ENCODE measurements around the gene DOCK2. TPM values are rescaled to one million over a fixed set of nuclear protein-coding genes. Genes with fewer than 3 reads are reported as not detected.

The DOCK2 gene
- polyA plus RNA-seq, 1 donor (not counting 4 experiments of a cell fraction or from before 2014, with no cell fraction given): 0.21 TPM

GRCh38 chr5:169719360-169720314, 82.6 kb downstream of the DOCK2 start:
- Histone ChIP-seq H3K4me2 (ENCODE audit: control insufficient read depth, extremely low read depth, insufficient read depth, low read depth, low read length) (no peak overlapping the region), H2AFZ (ENCODE audit: control insufficient read depth, low read length) (no peak overlapping the region), H3K4me1 (ENCODE audit: control insufficient read depth, extremely low read depth, insufficient read depth, low read length) (peaks cover 15% of the 10 kb centered on the region), H3K9me1 (ENCODE audit: control insufficient read depth, extremely low read depth, insufficient read depth, low read length) (no peaks in the 10 kb centered on the region), H3K27me3 (ENCODE audit: control insufficient read depth, extremely low read depth, insufficient read depth, low read length) (no peaks in the 10 kb centered on the region), H3K36me3 (ENCODE audit: control insufficient read depth in 2 of 2, extremely low read depth in 1 of 2, insufficient read depth in 2 of 2, low read length in 2 of 2) (no peaks in the 10 kb centered on the region), H3K9me3 (ENCODE audit: control insufficient read depth, low read depth, low read length) (no peaks in the 10 kb centered on the region), H3K79me2 (ENCODE audit: control insufficient read depth, insufficient read depth, low read length) (no peaks in the 10 kb centered on the region), H4K20me1 (ENCODE audit: control insufficient read depth, extremely low read depth, insufficient read depth, low read length) (no peaks in the 10 kb centered on the region), H3K9ac (ENCODE audit: control insufficient read depth, extremely low read depth, insufficient read depth, low read length) (no peak overlapping the region), H3K4me3 (ENCODE audit: control insufficient read depth in 2 of 3, extremely low read depth in 1 of 3, insufficient read depth in 2 of 3, low read depth in 1 of 3, low read length in 3 of 3) (no peak overlapping the region), H3K27ac (ENCODE audit: control insufficient read depth, insufficient read depth, low read length) (no peak overlapping the region)
- dilution Hi-C loops (cut with MboI; ENCODE audit: extremely low pct_ligation_motif_present, low sequenced_read_pairs): no loop called here
- no peak for DNase-seq (ENCODE audit: low read depth, low spot score)
- TF ChIP-seq CTCF (optimal IDR thresholded peaks at IDR 0.05 in 1 of 3, IDR thresholded peaks at IDR 0.05 in 1 of 3, conservative IDR thresholded peaks at IDR 0.05 in 1 of 3; ENCODE audit: extremely low read depth in 1 of 3, insufficient read depth in 2 of 3, low read length in 3 of 3) (no peak), EZH2 (IDR thresholded peaks at IDR 0.05; ENCODE audit: low read length) (no peak)
- no peak for FAIRE-seq

- Histone ChIP-seq H3K36me3 (ENCODE audit: control insufficient read depth in 2 of 2, extremely low read depth in 1 of 2, insufficient read depth in 2 of 2, low read length in 2 of 2) (no peaks in the 10 kb centered on the region), H3K4me3 (ENCODE audit: control insufficient read depth in 2 of 3, extremely low read depth in 1 of 3, insufficient read depth in 2 of 3, low read depth in 1 of 3, low read length in 3 of 3) (no peak overlapping the region), H4K20me1 (ENCODE audit: control insufficient read depth, extremely low read depth, insufficient read depth, low read length) (no peaks in the 10 kb centered on the region), H3K9me3 (ENCODE audit: control insufficient read depth, low read depth, low read length) (no peaks in the 10 kb centered on the region), H3K4me2 (ENCODE audit: control insufficient read depth, extremely low read depth, insufficient read depth, low read depth, low read length) (no peak overlapping the region), H3K9ac (ENCODE audit: control insufficient read depth, extremely low read depth, insufficient read depth, low read length) (no peak overlapping the region), H3K9me1 (ENCODE audit: control insufficient read depth, extremely low read depth, insufficient read depth, low read length) (no peaks in the 10 kb centered on the region), H3K79me2 (ENCODE audit: control insufficient read depth, insufficient read depth, low read length) (no peaks in the 10 kb centered on the region), H3K27me3 (ENCODE audit: control insufficient read depth, extremely low read depth, insufficient read depth, low read length) (no peaks in the 10 kb centered on the region), H2AFZ (ENCODE audit: control insufficient read depth, low read length) (no peak overlapping the region), H3K4me1 (ENCODE audit: control insufficient read depth, extremely low read depth, insufficient read depth, low read length) (peaks cover 10% of the 10 kb centered on the region), H3K27ac (ENCODE audit: control insufficient read depth, insufficient read depth, low read length) (no peak overlapping the region)
- dilution Hi-C loops (cut with MboI; ENCODE audit: extremely low pct_ligation_motif_present, low sequenced_read_pairs): no loop called here
- DNase-seq (ENCODE audit: low read depth, low spot score): no peak
- FAIRE-seq: no peak
- no peak for TF ChIP-seq EZH2 (IDR thresholded peaks at IDR 0.05; ENCODE audit: low read length)
- peak in 1 of 3 experiments; percentile 17 for TF ChIP-seq CTCF (optimal IDR thresholded peaks at IDR 0.05 in 1 of 3, IDR thresholded peaks at IDR 0.05 in 1 of 3, conservative IDR thresholded peaks at IDR 0.05 in 1 of 3; ENCODE audit: extremely low read depth in 1 of 3, insufficient read depth in 2 of 3, low read length in 3 of 3)
These were observed 84.7 kb downstream of the DOCK2 start for GRCh38 chr5:169721771-169722170.

All from keratinocyte (primary cell).